ENCODE results near the gene ABCE1.
"Not testable (repeated sequence)": the region's sequence is repeated elsewhere in the genome, so short reads cannot be mapped to it uniquely, and the experiment has no call there.

ABCE1 gene

DNA sequence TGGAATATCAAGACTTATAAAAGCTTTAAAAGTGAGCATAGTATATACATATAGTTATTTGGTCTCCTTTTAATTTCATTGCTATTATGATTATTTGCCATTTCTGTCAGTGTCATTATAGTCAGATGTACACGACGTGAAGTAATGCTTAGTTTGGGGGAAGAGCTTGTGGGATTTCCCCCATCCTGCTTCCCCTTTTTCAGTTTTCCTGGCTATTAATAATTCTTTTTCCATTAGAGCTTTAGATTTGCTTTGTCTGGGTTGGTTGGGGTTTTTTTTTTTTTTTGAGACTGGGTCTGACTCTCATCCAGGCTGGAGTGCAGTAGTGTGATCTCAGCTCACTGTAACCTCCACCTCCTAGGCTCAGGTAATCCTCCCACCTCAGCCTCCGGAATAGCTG is 5.4 kb downstream of the ABCE1 start:
- DNase-seq (ENCODE audit: low read depth), result no peak

DNA sequence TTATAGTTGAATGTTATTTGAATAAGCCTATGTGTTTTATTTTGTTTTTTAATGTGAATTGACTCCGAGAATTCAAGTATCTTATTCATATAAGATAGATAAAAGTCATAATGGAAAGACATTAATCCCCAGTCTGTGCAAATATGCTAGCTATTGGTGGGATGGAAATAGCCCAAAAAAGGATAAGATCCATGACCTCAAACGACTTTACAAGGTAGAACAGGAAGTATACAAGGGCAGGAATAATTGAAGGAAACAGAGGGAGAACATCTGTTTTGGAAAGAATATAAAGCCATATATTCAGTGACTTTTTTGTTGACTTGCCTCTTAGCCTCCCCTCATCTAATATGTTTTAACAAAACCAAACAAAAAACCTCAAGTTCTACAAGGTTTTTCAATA is 9.0 kb downstream of the ABCE1 start:
- DNase-seq (ENCODE audit: low read depth), result no peak

DNA sequence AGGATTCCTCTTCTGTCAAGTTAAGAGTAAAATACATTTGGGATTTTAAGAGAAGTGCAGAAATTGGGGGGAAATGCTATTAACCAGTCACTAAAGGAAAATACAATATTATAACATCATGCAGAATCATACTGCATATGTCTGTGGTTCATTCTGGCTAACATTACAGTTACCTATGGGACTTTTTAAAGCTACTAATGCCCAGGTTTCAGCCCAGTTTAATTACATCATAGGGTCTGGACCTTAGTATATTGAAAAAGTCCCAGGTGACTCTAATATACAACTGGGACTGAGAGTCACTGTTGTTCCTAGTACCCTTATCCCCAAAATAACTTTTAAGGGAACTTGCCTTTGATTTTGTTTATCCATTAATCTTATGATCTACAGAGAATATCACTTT is 10.0 kb downstream of the ABCE1 start:
- no peak for DNase-seq (ENCODE audit: low read depth)

DNA sequence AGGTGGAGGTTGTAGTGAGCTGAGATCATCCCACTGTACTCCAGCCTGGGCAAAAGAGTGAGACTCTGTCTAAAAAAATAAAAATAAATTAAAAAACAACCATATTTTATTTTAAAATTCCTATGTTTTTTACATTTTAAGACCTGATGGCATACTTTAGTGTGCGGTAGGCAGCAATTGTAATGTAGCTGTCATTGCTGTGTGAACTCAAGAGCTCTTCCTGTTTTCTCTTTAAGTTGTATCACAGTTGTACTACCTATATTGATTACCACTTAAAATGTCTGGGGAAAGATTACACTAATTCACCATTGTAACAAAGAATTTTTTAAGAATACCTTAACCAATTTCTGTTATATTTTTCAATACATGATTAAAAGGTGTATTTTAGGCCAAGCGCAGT is 27.3 kb downstream of the ABCE1 start:
- no peak for DNase-seq (ENCODE audit: low read depth)

DNA sequence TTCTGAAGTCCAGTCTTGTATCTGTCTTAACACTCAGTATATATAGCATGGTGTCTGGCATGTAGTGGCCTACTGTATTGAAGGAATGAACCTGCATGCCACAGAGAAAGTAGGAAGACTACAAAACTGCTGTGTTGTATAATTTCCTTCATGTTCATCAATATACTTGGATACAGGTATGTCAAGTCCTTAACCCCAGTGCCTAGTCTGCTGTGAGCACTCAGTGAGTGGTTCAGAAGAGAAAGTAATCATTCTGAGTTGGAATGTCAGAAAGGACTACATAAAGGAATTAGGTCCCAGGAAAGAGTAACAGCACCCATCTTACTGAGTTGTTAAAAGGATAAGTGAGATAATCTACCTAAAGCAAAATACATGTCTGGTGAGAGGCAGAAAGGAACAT is 32.0 kb downstream of the ABCE1 start:
- DNase-seq (ENCODE audit: low read depth), result no peak

DNA sequence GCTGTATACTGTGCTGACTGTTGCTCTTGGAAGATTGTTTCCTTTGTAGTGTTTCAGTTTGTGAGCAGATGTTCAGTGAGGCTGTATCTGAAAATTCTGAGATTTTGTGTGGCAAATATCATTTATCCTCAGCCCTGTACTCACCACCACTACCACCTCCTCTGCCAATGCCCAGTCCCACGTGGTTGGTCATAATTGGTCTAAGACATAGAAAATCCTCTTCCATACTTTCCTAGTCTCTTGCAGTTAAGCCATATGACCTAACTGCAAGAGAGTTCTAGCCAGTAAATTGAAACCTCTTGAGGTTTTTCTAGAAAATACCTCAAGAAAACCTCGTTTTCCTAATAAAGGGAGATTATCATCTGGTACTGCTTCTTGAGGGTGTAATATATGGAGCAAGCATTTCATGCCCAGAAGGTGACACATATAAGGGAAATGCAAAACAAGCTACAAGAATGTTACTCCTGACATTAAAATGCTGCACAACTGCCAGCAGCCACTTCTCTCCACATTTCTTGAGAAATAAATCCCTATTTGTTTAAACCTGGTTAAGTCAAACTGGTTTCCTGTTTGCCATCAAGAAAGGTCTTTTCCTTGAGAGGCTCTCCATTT is 32.8 kb downstream of the ABCE1 start:
- no peak for DNase-seq (ENCODE audit: low read depth)

DNA sequence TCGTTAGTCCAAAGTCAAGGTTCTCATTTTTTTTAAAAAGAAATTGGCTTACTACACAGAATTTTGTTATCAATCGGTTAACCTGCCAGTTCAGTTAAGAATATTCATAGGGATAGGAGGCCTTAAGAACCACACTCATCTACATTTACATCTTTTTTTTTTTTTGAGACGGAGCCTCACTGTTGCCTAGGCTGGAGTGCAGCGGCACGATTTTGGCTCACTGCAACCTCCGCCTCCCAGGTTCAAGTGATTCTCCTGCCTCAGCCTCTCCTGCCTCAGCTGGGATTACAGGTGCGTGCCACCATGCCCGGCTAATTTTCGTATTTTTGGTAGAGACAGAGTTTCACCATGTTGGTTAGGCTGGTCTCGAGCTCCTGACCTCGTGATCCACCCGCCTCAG is 33.7 kb downstream of the ABCE1 start:
- DNase-seq (ENCODE audit: low read depth), result no peak

DNA sequence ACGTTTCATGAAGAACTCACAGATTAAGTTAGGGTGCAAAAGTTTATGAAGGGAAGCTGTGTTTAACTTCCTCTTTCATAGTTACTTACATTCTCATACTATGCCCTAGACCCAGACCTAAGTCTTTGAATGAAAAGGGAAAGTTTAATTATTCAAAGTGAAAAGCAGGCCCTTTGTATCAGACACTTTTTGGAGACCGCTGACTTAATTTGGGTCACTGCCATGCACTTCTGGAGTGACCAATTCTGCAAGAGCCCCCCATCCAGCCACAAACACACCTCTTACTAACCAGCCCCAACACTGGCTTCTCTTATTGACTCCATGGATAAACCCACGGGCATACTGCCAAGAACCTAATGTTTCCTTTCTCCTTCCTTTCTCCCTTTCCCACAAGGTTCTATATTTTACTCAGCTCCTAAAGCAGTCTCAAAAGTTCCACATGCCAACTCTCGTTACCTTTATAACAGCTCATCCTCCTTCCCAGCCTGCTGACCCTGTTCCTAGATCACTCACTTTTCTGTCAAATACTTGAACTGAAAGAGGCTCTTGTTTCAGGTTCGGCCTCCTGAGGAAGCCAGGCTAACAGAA is 34.5 kb downstream of the ABCE1 start:
- no peak for DNase-seq (ENCODE audit: low read depth)

DNA sequence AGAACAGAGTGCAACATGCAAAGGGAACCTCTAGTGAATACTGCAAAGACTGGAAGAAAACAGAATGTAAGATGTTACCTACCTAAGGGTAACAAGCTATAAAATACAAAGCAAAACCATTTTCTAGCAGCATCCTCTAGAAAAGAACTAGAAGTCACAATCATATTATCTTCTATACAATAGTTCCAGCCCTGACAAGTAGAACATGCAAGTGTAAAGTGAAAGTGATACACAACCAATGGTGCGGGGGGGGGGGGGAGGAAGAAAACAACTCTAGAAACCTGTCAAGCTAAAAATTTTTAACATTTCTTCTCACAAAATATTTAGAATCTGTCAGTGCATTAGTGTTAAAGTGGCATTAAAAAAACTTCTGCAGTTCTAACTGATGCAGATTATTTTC is 38.1 kb downstream of the ABCE1 start:
- not testable (repeated sequence) for DNase-seq (ENCODE audit: low read depth)

DNA sequence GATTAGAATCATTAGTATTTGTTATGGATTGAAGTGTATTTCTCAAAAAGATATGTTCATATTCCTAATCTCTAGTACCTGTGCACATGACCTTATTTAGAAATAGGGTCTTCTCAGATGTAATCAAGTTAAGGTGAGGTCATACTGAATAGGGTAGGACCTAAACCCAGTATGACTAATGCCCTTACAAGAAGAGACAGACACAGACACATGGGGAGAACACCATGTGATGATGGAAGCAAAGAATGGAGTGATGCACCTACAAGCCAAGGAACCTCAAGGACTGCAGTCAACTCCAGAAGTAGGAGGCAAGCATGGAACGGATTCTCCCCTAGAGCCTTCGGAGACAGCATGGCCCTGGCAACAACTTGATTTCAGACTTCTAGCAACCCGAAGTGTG is 50.9 kb downstream of the ABCE1 start:
- no peak for DNase-seq (ENCODE audit: low read depth)

DNA sequence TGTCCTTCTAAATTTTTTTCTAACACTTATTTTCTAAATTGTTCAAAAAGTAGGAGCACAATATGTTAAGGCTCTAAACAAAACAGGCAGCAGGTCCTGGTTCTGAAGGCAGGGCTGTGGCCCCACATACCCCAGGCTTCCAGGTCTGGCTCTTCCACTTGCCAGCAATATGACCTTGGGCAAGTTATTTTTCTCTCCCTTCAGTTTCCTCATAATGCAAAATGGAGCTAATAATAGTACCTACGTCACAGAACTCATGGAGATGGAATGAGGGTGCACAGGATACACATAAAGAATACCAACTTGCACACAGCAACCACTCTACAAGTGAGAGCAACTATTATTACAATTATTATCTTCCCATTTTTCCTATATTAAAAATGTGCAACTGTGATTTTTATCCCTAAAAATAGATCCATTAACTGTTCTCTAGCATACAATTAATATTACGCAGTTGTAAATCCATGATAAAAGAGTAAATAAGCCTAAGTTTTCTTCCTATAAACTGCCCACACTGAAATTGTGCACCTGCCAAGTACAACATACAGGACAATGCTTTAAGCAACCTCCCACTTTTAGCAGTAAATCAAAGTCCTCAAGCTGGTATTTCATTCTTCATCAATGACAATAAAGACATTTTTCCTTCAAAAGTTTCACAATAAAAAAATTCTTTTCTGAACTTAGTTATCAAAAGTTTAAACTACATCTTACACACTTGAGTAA is 55.2 kb downstream of the ABCE1 start:
- no peak for DNase-seq (ENCODE audit: low read depth)

DNA sequence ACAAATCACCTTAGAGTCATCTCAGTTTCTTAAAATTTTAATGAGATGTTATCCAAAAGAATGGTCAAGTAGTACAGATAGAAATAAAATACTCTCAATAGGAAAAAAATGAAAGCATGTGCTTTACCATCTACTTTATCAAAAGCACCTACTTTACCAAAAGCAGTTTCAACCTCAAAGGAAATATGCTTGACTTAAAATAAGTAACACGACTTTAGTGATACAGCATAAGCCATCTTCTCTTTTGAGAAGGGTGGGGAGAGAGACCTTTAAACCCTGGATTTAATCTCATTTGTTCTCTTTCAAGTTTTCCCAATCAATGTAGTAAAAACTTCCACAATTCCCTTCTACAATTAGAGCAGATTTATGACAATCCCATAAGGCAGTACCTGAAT is 55.8 kb downstream of the ABCE1 start:
- DNase-seq (ENCODE audit: low read depth), result no peak

DNA sequence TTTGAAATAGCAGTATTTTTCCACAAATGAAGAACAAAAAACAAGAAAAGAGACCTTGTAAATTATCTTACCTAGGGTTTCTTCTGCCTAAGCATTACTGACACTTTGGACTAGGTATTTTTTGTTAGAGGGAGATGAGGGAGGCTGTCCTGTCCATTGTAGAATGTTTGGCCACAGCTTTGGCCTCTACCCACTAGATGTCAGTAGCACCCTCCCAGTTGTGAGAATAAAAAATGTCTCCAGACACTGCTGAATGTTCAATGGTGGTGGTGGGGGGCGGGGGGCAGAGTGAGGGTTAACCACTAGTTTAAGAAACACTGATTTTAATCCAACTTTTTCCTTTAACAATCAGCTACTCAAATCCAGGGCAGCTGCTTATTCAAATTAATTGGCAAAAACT is 56.5 kb downstream of the ABCE1 start:
- no peak for DNase-seq (ENCODE audit: low read depth)

DNA sequence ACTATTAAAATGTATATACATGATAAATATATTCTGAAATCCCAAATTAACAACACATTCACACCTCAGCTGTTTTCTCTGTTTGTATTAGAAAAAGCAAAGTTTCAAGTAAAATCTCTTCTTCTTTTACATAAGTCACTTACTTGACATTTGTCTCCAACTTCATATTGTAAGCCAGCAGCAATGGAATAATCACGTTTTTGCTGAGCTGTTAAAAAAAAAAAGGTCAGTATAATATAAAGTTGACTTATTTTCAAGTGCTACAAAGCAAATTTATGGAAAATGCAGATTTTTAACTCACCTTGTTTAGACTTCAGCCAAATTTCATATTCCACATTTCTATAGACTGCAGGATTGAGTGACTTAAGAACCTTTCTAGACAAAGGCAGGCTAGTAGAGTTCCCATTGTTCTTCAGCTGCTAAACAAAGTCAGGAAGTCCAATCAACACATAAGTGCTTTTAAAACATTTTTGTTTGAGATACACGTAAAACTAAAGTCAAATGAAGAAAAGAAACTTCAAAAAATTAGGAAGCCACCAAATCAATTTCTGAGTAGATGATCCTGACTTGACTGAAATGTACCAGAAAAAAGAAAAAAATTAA is 57.3 kb downstream of the ABCE1 start:
- no peak for DNase-seq (ENCODE audit: low read depth)

DNA sequence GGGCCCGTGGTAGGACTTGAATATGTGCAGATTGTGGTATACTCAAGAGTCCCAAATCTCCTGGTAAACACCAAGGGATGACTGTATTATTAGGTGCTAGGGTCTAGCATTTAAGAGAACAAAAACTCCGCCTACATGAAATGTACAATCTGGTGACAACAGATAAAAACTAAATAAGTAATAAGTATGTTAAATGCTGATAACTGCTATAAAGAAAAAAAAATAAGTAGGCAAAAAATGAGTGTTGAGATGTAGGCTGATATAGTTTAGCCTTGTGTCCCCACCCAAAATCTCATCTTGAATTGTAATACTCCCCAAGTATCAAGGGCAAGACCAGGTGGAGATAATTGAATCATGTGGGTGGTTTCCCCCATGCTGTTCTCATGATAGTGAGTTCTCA is 58.9 kb downstream of the ABCE1 start:
- no peak for DNase-seq (ENCODE audit: low read depth)

DNA sequence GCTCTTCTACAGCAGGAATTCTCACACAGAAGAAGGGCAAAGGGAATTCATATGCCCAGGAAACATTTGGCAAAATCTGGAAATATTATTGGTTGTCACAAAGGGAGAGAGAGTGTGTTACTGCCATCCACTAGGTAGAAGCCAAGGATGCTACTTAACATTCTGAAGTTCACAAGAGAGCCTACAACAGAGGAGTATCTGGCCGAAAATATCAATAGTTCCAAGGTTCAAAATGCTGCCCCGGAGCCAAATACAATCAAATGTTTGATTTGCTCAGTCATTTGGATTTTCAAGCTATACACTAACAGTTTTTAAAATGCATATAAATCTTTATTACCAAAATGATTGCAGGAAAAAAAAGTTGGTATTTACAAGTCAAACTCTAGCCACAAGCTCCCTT is 63.4 kb downstream of the ABCE1 start:
- no peak for DNase-seq (ENCODE audit: low read depth)

DNA sequence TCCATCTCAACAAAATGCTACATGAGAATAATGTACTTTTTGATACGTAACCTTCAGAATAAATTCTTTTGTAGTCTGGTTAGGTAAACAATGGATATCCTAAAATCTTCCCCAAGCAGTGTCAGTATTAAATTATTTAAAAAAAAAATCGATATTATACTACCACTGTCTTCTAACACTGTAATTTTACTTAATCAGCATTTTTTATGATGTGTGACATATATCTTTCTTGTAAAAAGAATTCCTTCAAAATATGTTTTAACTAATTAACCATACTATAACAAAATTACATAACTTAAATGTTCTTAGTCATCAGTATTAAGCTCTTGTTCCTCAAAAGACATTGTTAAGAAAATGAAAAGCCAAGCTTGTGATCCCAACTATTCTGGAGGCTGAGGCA is 69.8 kb downstream of the ABCE1 start:
- no peak for DNase-seq (ENCODE audit: low read depth)

DNA sequence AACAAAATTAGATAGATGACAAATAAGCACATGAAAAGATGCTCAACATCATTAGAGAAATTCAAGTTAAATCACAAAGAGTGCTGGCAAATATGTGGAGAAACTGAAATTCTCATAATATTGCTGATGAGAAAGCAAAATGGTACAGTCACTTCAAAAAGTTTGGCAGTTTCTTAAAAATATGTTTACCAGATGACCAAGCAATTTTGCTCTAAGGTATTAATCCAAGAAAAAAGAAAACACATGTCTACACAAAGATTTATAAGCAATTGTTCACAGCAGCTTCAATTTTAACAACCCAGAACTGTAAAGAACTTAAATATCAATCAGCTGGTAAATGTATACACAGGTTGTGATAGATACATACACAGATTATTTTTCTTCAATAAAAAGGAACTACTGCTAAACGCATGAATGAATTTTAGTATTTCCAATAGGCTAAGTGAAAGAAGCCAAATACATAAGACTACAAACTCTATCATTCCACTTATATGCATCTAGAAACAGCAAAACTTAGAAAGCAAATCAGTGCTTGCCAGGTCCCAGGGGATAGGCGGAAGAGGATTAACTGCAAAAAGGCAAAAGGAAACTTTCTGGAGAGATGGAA is 70.6 kb downstream of the ABCE1 start:
- DNase-seq (ENCODE audit: low read depth), result no peak

DNA sequence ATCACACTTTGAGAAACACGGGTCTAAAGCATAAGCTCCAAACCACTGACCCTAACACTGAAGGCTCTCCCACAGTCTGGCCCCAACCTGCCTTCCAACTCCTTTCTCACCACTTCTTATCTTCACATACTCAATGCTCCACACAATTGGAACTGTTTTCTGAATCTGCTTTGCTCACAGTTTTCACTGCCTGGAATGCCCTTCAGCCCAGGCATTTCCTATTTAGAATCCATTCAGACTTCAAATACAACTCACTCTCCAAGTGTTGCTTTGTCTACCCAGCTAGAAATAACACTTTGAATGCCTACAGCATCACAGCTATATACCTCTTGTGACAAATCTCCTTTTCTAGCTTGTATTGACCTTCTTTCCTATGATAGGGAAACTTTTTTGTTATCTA is 72.1 kb downstream of the ABCE1 start:
- DNase-seq (ENCODE audit: low read depth), result no peak

DNA sequence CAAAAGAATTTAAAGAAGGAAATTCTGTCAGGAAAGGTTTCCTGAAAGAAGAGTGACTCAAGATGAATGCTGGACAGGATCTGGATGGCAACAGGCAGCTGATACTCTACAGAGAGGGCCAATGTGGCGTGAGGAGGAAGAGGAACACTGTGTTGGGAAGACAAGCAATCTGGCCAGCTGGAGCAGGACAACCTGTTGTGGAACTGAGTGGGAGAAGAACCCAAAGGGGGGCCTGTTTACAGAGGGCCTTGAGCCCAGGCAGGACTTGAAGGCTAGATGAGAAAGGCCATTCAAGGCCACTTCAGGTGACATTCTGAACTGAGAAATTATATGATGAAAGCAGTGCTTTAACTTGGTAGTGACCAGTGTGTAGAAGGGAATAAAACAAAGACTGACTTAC is 73.8 kb downstream of the ABCE1 start:
- DNase-seq (ENCODE audit: low read depth), result no peak

DNA sequence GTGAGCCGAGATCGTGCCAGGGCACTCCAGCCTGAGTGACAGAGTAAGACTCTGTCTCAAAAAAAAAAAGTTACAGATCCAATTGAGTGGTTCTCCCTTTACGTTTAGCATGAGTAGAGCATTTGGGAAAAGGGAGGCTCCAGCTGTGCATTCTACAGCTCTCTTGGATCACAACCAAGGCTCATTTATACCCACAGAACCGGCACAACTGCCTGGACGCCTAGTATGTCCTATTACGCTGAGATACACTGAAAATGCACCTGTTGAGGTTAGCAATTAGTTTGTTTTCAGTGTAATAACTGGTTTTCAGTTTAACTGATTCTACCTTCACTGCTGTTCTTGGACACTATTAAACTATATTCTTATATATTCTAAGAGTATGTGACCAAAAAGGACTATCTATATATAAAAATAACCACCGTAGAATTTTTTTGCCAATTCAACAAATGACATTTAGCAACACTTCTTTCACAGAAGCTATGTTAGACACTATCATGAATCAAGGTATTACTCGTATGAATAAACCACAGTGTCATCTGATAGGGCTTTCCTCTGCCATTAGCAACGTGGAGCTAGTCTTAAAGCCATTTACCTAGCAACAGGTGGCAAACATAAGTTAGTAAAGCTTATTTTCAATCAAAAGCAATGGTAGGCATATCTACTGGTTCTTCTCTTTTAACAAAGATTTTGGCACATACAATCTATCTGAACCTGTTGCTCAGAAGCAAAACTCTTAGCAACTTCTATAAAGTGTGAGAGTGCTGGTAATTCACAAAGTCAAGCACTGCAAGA is 78.7 kb downstream of the ABCE1 start:
- no peak for DNase-seq (ENCODE audit: low read depth)

DNA sequence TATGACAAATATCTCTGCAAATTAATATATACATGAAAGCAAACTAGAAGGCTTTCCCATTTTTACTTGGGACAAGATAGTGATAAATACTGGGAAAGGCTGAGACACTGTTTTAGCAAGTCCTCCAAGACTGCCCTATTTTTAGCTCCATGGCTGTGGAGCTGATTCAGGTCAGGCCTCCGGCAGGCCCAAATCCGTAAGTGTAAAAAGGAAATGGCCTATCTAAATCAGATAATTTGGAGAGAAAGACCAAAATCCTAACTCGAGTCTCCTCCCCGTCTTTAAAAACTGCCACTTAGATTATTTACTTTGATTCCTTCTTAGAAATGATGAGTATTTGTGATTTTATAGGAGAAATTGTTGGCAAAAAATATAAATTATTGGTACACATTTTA is 79.4 kb downstream of the ABCE1 start:
- no peak for DNase-seq (ENCODE audit: low read depth)

All from CMK (cell line).